Memory B cell (primary cell): ENCODE results near the gene CCDC88B.

Experiments
- ATAC-seq: fragments of 150-1000 bp; cut with Tn5 transposase; 2 replicates; pipeline ENCODE4 v1.10.0; 2021; ENCODE audit warnings: low read depth, mild to moderate bottlenecking, moderate library complexity
- DNase-seq, 2 donors: peaks; one replicate each; pipeline ENCODE4 v3.0.0; 2022; ENCODE audit warnings: low spot score in 2 of 2
- H3K27ac Mint-ChIP-seq: one replicate; pipeline ENCODE4 v1.8.0; 2022; ENCODE audit warnings: mild to moderate bottlenecking, moderate library complexity, mixed read lengths
- H3K27me3 Mint-ChIP-seq: one replicate; pipeline ENCODE4 v1.8.0; 2022; ENCODE audit warnings: mixed read lengths
- H3K36me3 Mint-ChIP-seq: one replicate; pipeline ENCODE4 v1.8.0; 2022; ENCODE audit warnings: mild to moderate bottlenecking, mixed read lengths
- H3K4me1 Mint-ChIP-seq: one replicate; pipeline ENCODE4 v1.8.0; 2022; ENCODE audit warnings: mixed read lengths
- H3K4me3 Mint-ChIP-seq: one replicate; pipeline ENCODE4 v1.8.0; 2022; ENCODE audit warnings: mild to moderate bottlenecking, moderate library complexity, mixed read lengths
- H3K9me3 Mint-ChIP-seq: one replicate; pipeline ENCODE4 v1.8.0; 2022; ENCODE audit warnings: mixed read lengths

The CCDC88B gene

DNA sequence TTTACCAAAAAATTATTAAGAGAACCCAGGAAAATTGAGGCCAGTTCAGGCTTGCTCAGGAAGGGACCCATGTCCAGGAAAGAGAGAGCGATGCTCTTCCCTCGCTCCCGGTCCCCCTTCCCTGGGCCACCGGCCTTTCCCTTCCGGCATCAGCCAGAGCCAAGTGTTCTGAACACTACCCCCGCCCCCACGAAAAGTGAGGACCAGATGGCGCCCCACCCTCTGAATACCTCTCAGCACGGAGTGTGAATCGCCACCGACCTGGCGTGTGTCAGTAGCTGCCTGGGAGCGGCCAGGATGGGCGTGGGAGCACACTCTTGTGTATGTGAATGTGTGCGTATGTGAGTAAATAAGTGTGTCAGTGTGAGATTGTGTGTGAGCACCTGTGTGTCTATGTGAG is 39.2 kb downstream of the CCDC88B start:
- Mint-ChIP-seq H3K4me3 (no peak overlapping the region), H3K9me3 (no peaks in the 10 kb centered on the region), H3K27ac (no peak overlapping the region), H3K4me1 (no peaks in the 10 kb centered on the region), H3K27me3 (peaks cover 4% of the 10 kb centered on the region), H3K36me3 (no peaks in the 10 kb centered on the region)
- DNase-seq (no peak), ATAC-seq (no peak)

DNA sequence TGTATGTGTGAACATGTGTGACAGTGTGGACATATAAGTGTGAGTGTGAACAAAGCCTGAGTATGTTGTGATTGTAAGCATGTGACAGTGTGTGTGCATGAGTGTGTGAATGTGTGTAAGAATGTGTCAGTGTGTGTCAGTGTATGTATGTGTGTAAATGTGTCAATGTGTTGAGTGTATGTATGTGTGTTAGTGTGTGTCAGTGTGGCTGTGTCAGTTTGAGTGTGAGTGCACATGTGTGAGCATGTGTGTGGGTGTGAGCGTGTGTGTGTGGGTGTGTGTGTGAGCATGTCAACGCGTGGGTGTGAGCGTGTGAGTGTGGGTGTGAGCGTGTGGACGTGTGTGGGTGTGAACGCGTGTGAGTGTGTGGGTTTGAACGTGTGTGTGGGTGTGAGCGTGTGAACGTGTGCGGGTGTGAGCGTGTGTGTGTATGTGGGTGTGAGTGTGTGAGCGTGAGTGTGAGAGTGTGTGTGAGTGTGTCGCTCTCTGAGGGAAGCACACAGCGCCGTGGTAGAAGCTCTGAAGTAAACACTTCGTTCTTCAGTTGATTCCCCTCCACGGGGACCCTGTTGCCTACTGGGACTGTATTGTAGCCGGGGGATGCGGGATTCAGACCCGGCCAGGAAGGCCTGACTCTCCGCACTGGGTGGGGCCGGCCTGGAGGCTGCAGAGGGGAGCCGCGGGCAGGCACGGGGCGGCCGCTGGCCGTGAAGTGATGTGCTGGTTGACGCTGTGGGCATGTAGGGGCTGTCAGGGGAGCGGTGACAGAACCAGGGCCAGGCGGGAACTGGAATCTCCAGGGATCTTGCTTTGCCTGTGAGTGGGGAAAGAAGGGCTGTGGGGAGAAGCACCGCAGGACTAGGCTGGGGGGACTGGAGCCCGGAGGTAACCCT is 40.1 kb downstream of the CCDC88B start:
- Mint-ChIP-seq H3K4me3 (no peak overlapping the region), H3K27ac (no peak overlapping the region)

GRCh38 chr11:64381350-64381749 is 41.3 kb downstream of the CCDC88B start:
- Mint-ChIP-seq H3K27me3 (peaks cover 4% of the 10 kb centered on the region), H3K4me3 (no peak overlapping the region), H3K9me3 (no peaks in the 10 kb centered on the region), H3K36me3 (no peaks in the 10 kb centered on the region), H3K27ac (no peak overlapping the region), H3K4me1 (peaks cover 11% of the 10 kb centered on the region)
- DNase-seq (no peak), ATAC-seq (no peak)

More for the DNA sequence above, 40.1 kb downstream of the CCDC88B start:
- Mint-ChIP-seq H3K4me1 (no peaks in the 10 kb centered on the region), H3K36me3 (no peaks in the 10 kb centered on the region), H3K9me3 (no peaks in the 10 kb centered on the region), H3K27me3 (peaks cover 4% of the 10 kb centered on the region)
- ATAC-seq (no peak), DNase-seq (no peak)

DNA sequence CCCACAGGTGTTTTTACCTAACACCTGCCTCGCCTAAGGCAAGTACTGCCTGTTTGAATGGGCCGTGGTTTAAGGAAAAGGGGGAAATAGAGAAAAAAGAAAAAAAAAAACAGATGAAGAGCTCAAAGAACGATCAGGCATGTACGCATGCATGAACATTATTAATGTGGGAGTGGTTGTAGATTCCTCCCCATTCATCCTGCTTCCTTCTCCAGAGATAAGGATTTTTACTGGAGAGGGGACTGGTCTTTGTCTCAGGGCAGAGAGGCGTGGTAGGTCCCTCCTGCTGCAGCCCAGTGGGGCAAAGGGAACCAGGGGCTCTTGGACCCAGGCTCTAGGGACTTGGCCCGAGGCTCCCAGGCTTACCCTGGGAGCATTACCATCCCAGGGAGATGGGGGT is 42.0 kb downstream of the CCDC88B start:
- ATAC-seq: no peak
- DNase-seq: no peak
- Mint-ChIP-seq H3K27ac (no peak overlapping the region), H3K27me3 (peaks cover 4% of the 10 kb centered on the region), H3K9me3 (no peaks in the 10 kb centered on the region), H3K4me1 (peaks cover 15% of the 10 kb centered on the region), H3K4me3 (no peak overlapping the region), H3K36me3 (no peaks in the 10 kb centered on the region)

- Mint-ChIP-seq H3K27me3 (peaks cover 4% of the 10 kb centered on the region), H3K36me3 (no peaks in the 10 kb centered on the region), H3K4me1 (peaks cover 15% of the 10 kb centered on the region), H3K4me3 (no peak overlapping the region), H3K9me3 (no peaks in the 10 kb centered on the region), H3K27ac (no peak overlapping the region)
- no peak for ATAC-seq
- DNase-seq: no peak
These were observed 42.6 kb downstream of the CCDC88B start for GRCh38 chr11:64382586-64382985.

- no peaks in the 10 kb centered on the region for H3K36me3 Mint-ChIP-seq
- H3K4me1 Mint-ChIP-seq: peaks cover 15% of the 10 kb centered on the region
- no peaks in the 10 kb centered on the region for H3K9me3 Mint-ChIP-seq
- DNase-seq (no peak), ATAC-seq (no peak)
- H3K4me3 Mint-ChIP-seq: no peak overlapping the region
- H3K27ac Mint-ChIP-seq: no peak overlapping the region
- peaks cover 4% of the 10 kb centered on the region for H3K27me3 Mint-ChIP-seq
These were observed 43.6 kb downstream of the CCDC88B start for GRCh38 chr11:64383580-64383979.

GRCh38 chr11:64384028-64384737 is 44.2 kb downstream of the CCDC88B start:
- Mint-ChIP-seq H3K4me3 (no peak overlapping the region), H3K4me1 (peaks cover 15% of the 10 kb centered on the region), H3K27me3 (peaks cover 4% of the 10 kb centered on the region), H3K27ac (no peak overlapping the region), H3K9me3 (no peaks in the 10 kb centered on the region), H3K36me3 (no peaks in the 10 kb centered on the region)
- DNase-seq (no peak), ATAC-seq (no peak)

- Mint-ChIP-seq H3K27me3 (peaks cover 6% of the 10 kb centered on the region), H3K36me3 (peaks cover 4% of the 10 kb centered on the region), H3K27ac (no peak overlapping the region), H3K9me3 (peaks cover 3% of the 10 kb centered on the region), H3K4me1 (peaks cover 15% of the 10 kb centered on the region), H3K4me3 (no peak overlapping the region)
- peak; percentile 42 for ATAC-seq
- no peak for DNase-seq
These were observed 45.3 kb downstream of the CCDC88B start for GRCh38 chr11:64384981-64385944.

DNA sequence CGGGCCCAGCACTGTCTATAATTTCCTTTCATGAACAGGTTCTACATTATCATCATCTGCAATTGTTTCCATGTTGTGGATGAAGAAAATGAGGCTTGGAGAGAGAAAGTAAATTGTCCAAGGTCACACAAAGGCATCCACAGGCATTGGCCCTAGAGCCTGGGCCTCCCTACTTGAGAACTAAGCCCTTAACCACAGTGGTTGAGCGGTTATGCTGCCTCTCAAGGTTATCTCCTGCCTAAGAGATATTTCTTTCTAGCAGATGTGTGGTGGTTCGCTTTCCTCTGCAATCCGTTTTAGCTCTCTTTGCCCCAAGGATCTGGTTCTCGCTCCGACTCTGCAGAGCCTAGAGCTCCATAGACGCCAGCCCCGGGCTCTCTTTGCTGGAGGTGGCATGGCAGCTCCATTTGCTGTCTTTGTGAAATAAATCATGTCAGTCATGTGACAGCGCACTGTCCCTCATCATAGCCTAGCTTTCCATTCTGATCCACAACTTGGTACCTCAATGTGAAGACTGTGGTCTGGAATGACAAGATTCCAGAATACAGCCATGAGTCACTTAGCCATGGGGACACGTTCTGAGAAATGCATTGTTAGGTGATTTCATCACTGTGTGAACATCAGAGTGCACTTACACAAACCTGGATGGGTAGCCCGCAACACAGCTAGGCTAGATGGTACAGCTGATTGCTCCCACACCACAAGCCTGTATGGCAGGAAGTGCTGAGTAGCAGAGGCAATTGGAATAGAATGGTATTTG is 46.1 kb downstream of the CCDC88B start:
- Mint-ChIP-seq H3K4me3 (no peak overlapping the region), H3K27ac (no peak overlapping the region), H3K4me1 (peaks cover 15% of the 10 kb centered on the region)

GRCh38 chr11:64387916-64388315 is 47.9 kb downstream of the CCDC88B start:
- ATAC-seq (no peak), DNase-seq (no peak)
- H3K27ac Mint-ChIP-seq: no peak overlapping the region
- H3K4me1 Mint-ChIP-seq: peaks cover 15% of the 10 kb centered on the region
- H3K36me3 Mint-ChIP-seq: peaks cover 4% of the 10 kb centered on the region
- peaks cover 3% of the 10 kb centered on the region for H3K27me3 Mint-ChIP-seq
- H3K9me3 Mint-ChIP-seq: peaks cover 3% of the 10 kb centered on the region
- H3K4me3 Mint-ChIP-seq: no peak overlapping the region

More for the DNA sequence above, 46.1 kb downstream of the CCDC88B start:
- H3K9me3 Mint-ChIP-seq: peaks cover 3% of the 10 kb centered on the region
- ATAC-seq: no peak
- peaks cover 6% of the 10 kb centered on the region for H3K27me3 Mint-ChIP-seq
- H3K36me3 Mint-ChIP-seq: peaks cover 4% of the 10 kb centered on the region
- no peak for DNase-seq

GRCh38 chr11:64388894-64389293 is 48.9 kb downstream of the CCDC88B start:
- H3K27ac Mint-ChIP-seq: no peak overlapping the region
- peaks cover 15% of the 10 kb centered on the region for H3K4me1 Mint-ChIP-seq
- peaks cover 4% of the 10 kb centered on the region for H3K27me3 Mint-ChIP-seq
- ATAC-seq (no peak), DNase-seq (no peak)
- H3K36me3 Mint-ChIP-seq: peaks cover 4% of the 10 kb centered on the region
- H3K9me3 Mint-ChIP-seq: peaks cover 3% of the 10 kb centered on the region
- no peak overlapping the region for H3K4me3 Mint-ChIP-seq

DNA sequence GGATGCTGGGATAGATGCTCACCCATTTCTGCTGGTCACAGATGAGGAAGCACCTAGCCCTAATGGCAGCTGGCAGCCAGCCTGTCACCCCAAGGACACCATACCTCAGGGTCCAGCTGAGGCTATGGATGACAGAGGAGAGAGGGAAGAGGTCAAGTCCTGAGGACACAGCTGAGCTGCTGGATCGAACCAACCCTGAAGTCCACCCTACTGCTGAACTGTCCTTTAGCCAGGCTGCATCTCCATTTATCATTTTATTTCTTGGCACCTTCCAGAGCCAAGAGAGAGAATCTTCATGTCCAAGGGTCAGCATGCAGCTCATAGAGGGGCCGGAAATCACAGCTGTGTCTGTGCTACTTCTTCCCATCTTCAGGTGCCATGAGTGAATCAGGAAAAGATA is 49.8 kb downstream of the CCDC88B start:
- Mint-ChIP-seq H3K4me3 (no peak overlapping the region), H3K4me1 (peaks cover 15% of the 10 kb centered on the region), H3K27me3 (peaks cover 6% of the 10 kb centered on the region), H3K9me3 (peaks cover 3% of the 10 kb centered on the region), H3K27ac (no peak overlapping the region), H3K36me3 (peaks cover 4% of the 10 kb centered on the region)
- DNase-seq (no peak), ATAC-seq (no peak)

GRCh38 chr11:64390558-64390957 is 50.6 kb downstream of the CCDC88B start:
- Mint-ChIP-seq H3K4me1 (peaks cover 11% of the 10 kb centered on the region), H3K4me3 (no peak overlapping the region), H3K27ac (no peak overlapping the region), H3K9me3 (peaks cover 3% of the 10 kb centered on the region), H3K36me3 (peaks cover 4% of the 10 kb centered on the region), H3K27me3 (peaks cover 11% of the 10 kb centered on the region)
- DNase-seq: no peak
- ATAC-seq: no peak
